HL-60 (cell line): ENCODE data around the gene HTR2A.

Experiments used
- DNase-seq, 2 experiments: peaks; one replicate each; pipeline ENCODE4 v3.0.0-alpha.2; 2010 to 2020; ENCODE audit warnings: low read depth in 1 of 2, low spot score in 1 of 2
- H3K27ac ChIP-seq: fragments of 250-450 bp; sonication (Bioruptor Pico); replicated peaks from 2 replicates; pipeline ENCODE4 v1.5.1; 2020; ENCODE audit warnings: mild to moderate bottlenecking, moderate library complexity
- H3K27me3 ChIP-seq: fragments of 250-450 bp; sonication (Bioruptor Pico); 2 replicates; pipeline ENCODE4 v1.5.1; 2021; ENCODE audit warnings: mild to moderate bottlenecking, moderate library complexity; ENCODE audit not compliant: insufficient read depth, poor library complexity, severe bottlenecking
- H3K4me3 ChIP-seq: replicated peaks from 2 replicates; pipeline ENCODE4 v1.5.1; 2011; ENCODE audit warnings: mild to moderate bottlenecking, control low read depth, low read length; ENCODE audit not compliant: insufficient read depth
- GABPA ChIP-seq: IDR thresholded peaks from 2 replicates; pipeline ENCODE4 v1.6.1; 2012; ENCODE audit warnings: low read depth
- POLR2AphosphoS5 ChIP-seq: IDR thresholded peaks from 2 replicates; pipeline ENCODE4 v1.6.1; 2012; ENCODE audit warnings: low read depth
- SPI1 ChIP-seq: IDR thresholded peaks from 2 replicates; pipeline ENCODE4 v1.6.1; 2012; ENCODE audit warnings: low read depth, mild to moderate bottlenecking, borderline replicate concordance
- TF ChIP-seq, protein P1 (sequence below): IDR thresholded peaks from 2 replicates; pipeline ENCODE4 v1.6.1; 2012; ENCODE audit warnings: low read depth; ENCODE audit not compliant: insufficient replicate concordance
- TF ChIP-seq, protein P2 (sequence below): IDR thresholded peaks from one replicate; pipeline ENCODE4 v1.5.1; 2011; ENCODE audit warnings: low read length, control low read depth, inconsistent platforms; ENCODE audit not compliant: insufficient read depth

Gene HTR2A

DNA sequence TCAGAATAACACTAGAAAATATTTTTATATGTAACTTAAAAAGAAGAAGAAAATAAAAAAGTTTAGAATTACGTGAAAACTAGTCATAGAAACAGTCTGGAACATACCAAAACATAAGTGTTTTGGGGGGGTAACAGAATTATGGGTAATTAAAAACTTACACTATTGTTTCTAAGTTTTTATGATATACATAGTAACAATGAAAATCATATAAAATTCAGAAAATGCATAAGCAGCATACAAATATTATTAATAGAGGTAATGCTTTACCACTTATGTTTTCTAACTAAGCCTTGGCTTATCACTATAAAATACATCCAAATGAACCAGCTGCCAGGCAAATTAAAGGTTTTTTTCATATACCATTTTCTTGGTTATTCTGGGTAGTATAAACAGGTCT, 114.8 kb downstream of the HTR2A start:
- Histone ChIP-seq H3K27me3 (no peaks in the 10 kb centered on the region), H3K4me3 (no peak overlapping the region), H3K27ac (no peak overlapping the region)
- no peak for DNase-seq
- TF ChIP-seq, protein P1, sequence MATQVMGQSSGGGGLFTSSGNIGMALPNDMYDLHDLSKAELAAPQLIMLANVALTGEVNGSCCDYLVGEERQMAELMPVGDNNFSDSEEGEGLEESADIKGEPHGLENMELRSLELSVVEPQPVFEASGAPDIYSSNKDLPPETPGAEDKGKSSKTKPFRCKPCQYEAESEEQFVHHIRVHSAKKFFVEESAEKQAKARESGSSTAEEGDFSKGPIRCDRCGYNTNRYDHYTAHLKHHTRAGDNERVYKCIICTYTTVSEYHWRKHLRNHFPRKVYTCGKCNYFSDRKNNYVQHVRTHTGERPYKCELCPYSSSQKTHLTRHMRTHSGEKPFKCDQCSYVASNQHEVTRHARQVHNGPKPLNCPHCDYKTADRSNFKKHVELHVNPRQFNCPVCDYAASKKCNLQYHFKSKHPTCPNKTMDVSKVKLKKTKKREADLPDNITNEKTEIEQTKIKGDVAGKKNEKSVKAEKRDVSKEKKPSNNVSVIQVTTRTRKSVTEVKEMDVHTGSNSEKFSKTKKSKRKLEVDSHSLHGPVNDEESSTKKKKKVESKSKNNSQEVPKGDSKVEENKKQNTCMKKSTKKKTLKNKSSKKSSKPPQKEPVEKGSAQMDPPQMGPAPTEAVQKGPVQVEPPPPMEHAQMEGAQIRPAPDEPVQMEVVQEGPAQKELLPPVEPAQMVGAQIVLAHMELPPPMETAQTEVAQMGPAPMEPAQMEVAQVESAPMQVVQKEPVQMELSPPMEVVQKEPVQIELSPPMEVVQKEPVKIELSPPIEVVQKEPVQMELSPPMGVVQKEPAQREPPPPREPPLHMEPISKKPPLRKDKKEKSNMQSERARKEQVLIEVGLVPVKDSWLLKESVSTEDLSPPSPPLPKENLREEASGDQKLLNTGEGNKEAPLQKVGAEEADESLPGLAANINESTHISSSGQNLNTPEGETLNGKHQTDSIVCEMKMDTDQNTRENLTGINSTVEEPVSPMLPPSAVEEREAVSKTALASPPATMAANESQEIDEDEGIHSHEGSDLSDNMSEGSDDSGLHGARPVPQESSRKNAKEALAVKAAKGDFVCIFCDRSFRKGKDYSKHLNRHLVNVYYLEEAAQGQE: no peak
- no peak for TF ChIP-seq POLR2AphosphoS5
- TF ChIP-seq, protein P2, sequence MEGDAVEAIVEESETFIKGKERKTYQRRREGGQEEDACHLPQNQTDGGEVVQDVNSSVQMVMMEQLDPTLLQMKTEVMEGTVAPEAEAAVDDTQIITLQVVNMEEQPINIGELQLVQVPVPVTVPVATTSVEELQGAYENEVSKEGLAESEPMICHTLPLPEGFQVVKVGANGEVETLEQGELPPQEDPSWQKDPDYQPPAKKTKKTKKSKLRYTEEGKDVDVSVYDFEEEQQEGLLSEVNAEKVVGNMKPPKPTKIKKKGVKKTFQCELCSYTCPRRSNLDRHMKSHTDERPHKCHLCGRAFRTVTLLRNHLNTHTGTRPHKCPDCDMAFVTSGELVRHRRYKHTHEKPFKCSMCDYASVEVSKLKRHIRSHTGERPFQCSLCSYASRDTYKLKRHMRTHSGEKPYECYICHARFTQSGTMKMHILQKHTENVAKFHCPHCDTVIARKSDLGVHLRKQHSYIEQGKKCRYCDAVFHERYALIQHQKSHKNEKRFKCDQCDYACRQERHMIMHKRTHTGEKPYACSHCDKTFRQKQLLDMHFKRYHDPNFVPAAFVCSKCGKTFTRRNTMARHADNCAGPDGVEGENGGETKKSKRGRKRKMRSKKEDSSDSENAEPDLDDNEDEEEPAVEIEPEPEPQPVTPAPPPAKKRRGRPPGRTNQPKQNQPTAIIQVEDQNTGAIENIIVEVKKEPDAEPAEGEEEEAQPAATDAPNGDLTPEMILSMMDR: no peak
- TF ChIP-seq SPI1: no peak
- TF ChIP-seq GABPA: no peak
